Pancreas (tissue), 10 donors: ENCODE measurements around the gene ZC3H18. TPM values are rescaled to one million over a fixed set of nuclear protein-coding genes. Genes with fewer than 3 reads are reported as not detected.

Source experiments
- ATAC-seq, 4 donors: fragments of 200-7000 bp; cut with Tn5 transposase; one replicate each; pipeline versions ENCODE4 v1.8.0 to v1.9.1; 2020; ENCODE audit warnings: mild to moderate bottlenecking in 4 of 4, moderate library complexity in 4 of 4
- DNase-seq, 6 donors: peaks; one replicate each; pipeline ENCODE4 v3.0.0-alpha.2; 2020
- FAIRE-seq: peaks from 2 replicates; lab custom pipeline; 2012; peaks lifted over from hg19 to GRCh38; lab: Jason Lieb, UNC
- H3K27ac ChIP-seq, 4 donors: fragments of 200-600 bp; sonication (generic); 1 replicate in 3 of 4; 2 replicates in 1 of 4; pipeline versions ENCODE4 v1.5.0 to v1.8.0; 2020
- H3K27me3 ChIP-seq, 4 donors: fragments of 200-600 bp; one replicate each; pipeline ENCODE4 v1.8.0; 2021
- H3K36me3 ChIP-seq, 3 donors: fragments of 200-600 bp; sonication (generic) in 1 of 3; one replicate each; pipeline versions ENCODE4 v1.5.0 to v1.8.0; 2020 to 2021
- H3K4me1 ChIP-seq, 3 donors: fragments of 200-600 bp; one replicate each; pipeline ENCODE4 v1.8.0; 2021
- H3K4me3 ChIP-seq, 4 donors: fragments of 200-600 bp; sonication (generic) in 2 of 4; one replicate each; pipeline versions ENCODE4 v1.5.0 to v1.8.0; 2020 to 2021
- H3K9me3 ChIP-seq, 4 donors: fragments of 200-600 bp; one replicate each; pipeline ENCODE4 v1.8.0; 2021
- WGBS, 2 donors: extraction: QIAGEN DNeasy Blood & Tissue Kit; methylation state at CpG; one replicate each; pipeline ENCODE4 v1.1.7; 2013; 5-methylcytosine and 5-hydroxymethylcytosine counted together
- intact Hi-C, 3 donors: fragments of 100-400 bp; cut with DNase I; formaldehyde crosslinking; loops; one replicate each; pipeline versions ENCODE4 v1.11.1 to v1.14.2; 2022
- polyA plus RNA-seq, 2 donors: library from polyadenylated mRNA; stranded (reverse); fragments of 200-250 nt; gene quantifications; one replicate each; pipeline ENCODE4 v1.2.3, GENCODE V29; 2013
- total RNA-seq, 6 donors: library from RNA; stranded (reverse); fragmentation: NEBNext Ultra II Directional in 4 of 6; extraction: Animal tissue kit (Norgen Biotek cat#: 25700) in 4 of 6; gene quantifications; one replicate each; pipeline versions ENCODE4 v1.2.1 to v1.2.4, GENCODE V29; 2021 to 2023
- TF ChIP-seq, protein P1 (sequence below), 4 donors: fragments of 200-600 bp; sonication (generic) in 3 of 4; IDR thresholded peaks; one replicate each; pipeline versions ENCODE4 v1.5.0 to v1.8.0; 2021; ENCODE audit warnings: antibody characterized with exemption in 4 of 4
- donor health status: healthy with polysubstance abuse.
- donor health status: DM: no; HTN: no; CAD: no; lungs with moderate emphysema.
- donor health status: DM: no; HTN: no; CAD: no.
- donor health status: control.
- donor health status: control.
- donor health status: Bipolar disorder and iron deficiency.
- donor health status: DM: yes; HTN: yes; CAD: no.
- donor health status: DM: no; HTN: no; CAD: no.
- donor health status: DM: no; HTN: no; CAD: no.
- donor health status: DM: yes; HTN: yes; CAD: no.

The ZC3H18 gene
- total and polyA plus RNA-seq, 8 donors: 12.2 to 27.6 (median 16.8) TPM

GRCh38 chr16:88548131-88548874, 21.9 kb upstream of the ZC3H18 start:
- Histone ChIP-seq H3K27me3 (no peaks in the 10 kb centered on the region), H3K9me3 (no peaks in the 10 kb centered on the region), H3K4me3 (no peak overlapping the region), H3K27ac (no peak overlapping the region), H3K4me1 (no peaks in the 10 kb centered on the region), H3K36me3 (no peaks in the 10 kb centered on the region)
- ATAC-seq (no peak), FAIRE-seq (no peak), DNase-seq (peak in 1 of 6 donors; percentile 41)
- 67 to 70% methylated on average over 15 of the region's 15 CpGs for WGBS, 2 donors
- TF ChIP-seq, protein P1, sequence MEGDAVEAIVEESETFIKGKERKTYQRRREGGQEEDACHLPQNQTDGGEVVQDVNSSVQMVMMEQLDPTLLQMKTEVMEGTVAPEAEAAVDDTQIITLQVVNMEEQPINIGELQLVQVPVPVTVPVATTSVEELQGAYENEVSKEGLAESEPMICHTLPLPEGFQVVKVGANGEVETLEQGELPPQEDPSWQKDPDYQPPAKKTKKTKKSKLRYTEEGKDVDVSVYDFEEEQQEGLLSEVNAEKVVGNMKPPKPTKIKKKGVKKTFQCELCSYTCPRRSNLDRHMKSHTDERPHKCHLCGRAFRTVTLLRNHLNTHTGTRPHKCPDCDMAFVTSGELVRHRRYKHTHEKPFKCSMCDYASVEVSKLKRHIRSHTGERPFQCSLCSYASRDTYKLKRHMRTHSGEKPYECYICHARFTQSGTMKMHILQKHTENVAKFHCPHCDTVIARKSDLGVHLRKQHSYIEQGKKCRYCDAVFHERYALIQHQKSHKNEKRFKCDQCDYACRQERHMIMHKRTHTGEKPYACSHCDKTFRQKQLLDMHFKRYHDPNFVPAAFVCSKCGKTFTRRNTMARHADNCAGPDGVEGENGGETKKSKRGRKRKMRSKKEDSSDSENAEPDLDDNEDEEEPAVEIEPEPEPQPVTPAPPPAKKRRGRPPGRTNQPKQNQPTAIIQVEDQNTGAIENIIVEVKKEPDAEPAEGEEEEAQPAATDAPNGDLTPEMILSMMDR (IDR thresholded peaks at IDR 0.05): no peak
- intact Hi-C loops: no loop called here

GRCh38 chr16:88548985-88549384, 21.2 kb upstream of the ZC3H18 start:
- H3K27ac ChIP-seq: no peak overlapping the region
- H3K27me3 ChIP-seq: no peaks in the 10 kb centered on the region
- H3K4me3 ChIP-seq: no peak overlapping the region
- no peaks in the 10 kb centered on the region for H3K4me1 ChIP-seq
- no peak for FAIRE-seq
- H3K36me3 ChIP-seq: no peaks in the 10 kb centered on the region
- no peak for DNase-seq
- 60 to 71% methylated on average over 13 of the region's 13 CpGs for WGBS, 2 donors
- TF ChIP-seq, protein P1 (IDR thresholded peaks at IDR 0.05): no peak
- H3K9me3 ChIP-seq: no peaks in the 10 kb centered on the region
- ATAC-seq: no peak
- intact Hi-C loops: no loop called here

- intact Hi-C loops: no loop called here
- ATAC-seq (no peak), FAIRE-seq (no peak), DNase-seq (no peak)
- Histone ChIP-seq H3K9me3 (no peaks in the 10 kb centered on the region), H3K4me3 (no peak overlapping the region), H3K36me3 (no peaks in the 10 kb centered on the region), H3K4me1 (no peaks in the 10 kb centered on the region), H3K27ac (no peak overlapping the region), H3K27me3 (no peaks in the 10 kb centered on the region)
- TF ChIP-seq, protein P1 (IDR thresholded peaks at IDR 0.05): no peak
- WGBS, 2 donors: 74 to 80% methylated on average over 12 of the region's 12 CpGs
These were observed 20.4 kb upstream of the ZC3H18 start for GRCh38 chr16:88549671-88550245.

GRCh38 chr16:88550246-88550661, 19.9 kb upstream of the ZC3H18 start:
- Histone ChIP-seq H3K36me3 (no peaks in the 10 kb centered on the region), H3K27ac (no peak overlapping the region), H3K9me3 (no peaks in the 10 kb centered on the region), H3K27me3 (no peaks in the 10 kb centered on the region), H3K4me1 (no peaks in the 10 kb centered on the region), H3K4me3 (no peak overlapping the region)
- no peak for FAIRE-seq
- no peak for DNase-seq
- ATAC-seq: peak in 1 of 4 donors; percentile 61
- TF ChIP-seq, protein P1 (IDR thresholded peaks at IDR 0.05): no peak
- WGBS, 2 donors: 67 to 79% methylated on average over 16 of the region's 16 CpGs
- intact Hi-C loops: no loop called here

DNA sequence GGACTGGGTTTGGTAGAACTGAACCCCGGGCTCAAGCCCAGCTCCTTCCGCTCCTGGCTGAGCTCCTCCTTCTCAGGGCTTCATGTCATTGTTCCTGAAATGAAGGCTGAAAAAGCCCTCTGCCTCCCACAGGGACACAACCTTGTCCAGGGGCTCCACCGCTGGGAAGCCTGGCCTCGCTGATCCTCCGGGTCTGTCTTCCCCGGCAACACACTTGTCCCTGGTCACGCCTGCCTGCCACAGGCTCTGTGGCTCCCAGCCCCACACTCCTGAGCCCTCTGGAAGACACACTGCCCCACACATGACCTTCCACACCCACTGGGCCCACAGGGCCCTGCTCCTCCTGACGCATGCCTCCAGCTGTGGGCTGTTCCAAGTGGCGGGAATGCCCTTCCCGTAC, 18.0 kb upstream of the ZC3H18 start:
- Histone ChIP-seq H3K27me3 (no peaks in the 10 kb centered on the region), H3K36me3 (no peaks in the 10 kb centered on the region), H3K9me3 (no peaks in the 10 kb centered on the region), H3K4me3 (no peak overlapping the region), H3K27ac (no peak overlapping the region), H3K4me1 (no peaks in the 10 kb centered on the region)
- WGBS, 2 donors: 90 to 93% methylated on average over 10 of the region's 10 CpGs
- FAIRE-seq: no peak
- DNase-seq: no peak
- TF ChIP-seq, protein P1 (IDR thresholded peaks at IDR 0.05): no peak
- intact Hi-C loops: no loop called here
- no peak for ATAC-seq
